ENCODE results near the gene TCF7L2. TPM values are rescaled to one million over a fixed set of nuclear protein-coding genes. Genes with fewer than 3 reads are reported as not detected.

Gene TCF7L2
- polyA plus RNA-seq, 1 experiment, result 11.3 TPM

GRCh38 chr10:112915590-112916572 lies 34.2 kb upstream of the TCF7L2 start:
- ChIA-PET CTCF (interaction anchor here (0.6 kb wide), 1 partner anchor 184 kb away, joined by 4 read pairs; no protein-coding TSS in a partner anchor), POLR2A (interaction anchor here (0.6 kb wide), 1 partner anchor 198 kb away, joined by 3 read pairs; no protein-coding TSS in a partner anchor)
- H3K27me3 ChIP-seq (ENCODE audit: control insufficient read depth, insufficient read depth, low read length), result no peaks in the 10 kb centered on the region
- H3K36me3 ChIP-seq (ENCODE audit: control insufficient read depth, insufficient read depth, low read length), result no peaks in the 10 kb centered on the region
- H3K4me3 ChIP-seq (ENCODE audit: low read depth, low read length), result no peak overlapping the region
- DNase-seq (ENCODE audit: low read depth), result no peak
- TF ChIP-seq, protein P1, sequence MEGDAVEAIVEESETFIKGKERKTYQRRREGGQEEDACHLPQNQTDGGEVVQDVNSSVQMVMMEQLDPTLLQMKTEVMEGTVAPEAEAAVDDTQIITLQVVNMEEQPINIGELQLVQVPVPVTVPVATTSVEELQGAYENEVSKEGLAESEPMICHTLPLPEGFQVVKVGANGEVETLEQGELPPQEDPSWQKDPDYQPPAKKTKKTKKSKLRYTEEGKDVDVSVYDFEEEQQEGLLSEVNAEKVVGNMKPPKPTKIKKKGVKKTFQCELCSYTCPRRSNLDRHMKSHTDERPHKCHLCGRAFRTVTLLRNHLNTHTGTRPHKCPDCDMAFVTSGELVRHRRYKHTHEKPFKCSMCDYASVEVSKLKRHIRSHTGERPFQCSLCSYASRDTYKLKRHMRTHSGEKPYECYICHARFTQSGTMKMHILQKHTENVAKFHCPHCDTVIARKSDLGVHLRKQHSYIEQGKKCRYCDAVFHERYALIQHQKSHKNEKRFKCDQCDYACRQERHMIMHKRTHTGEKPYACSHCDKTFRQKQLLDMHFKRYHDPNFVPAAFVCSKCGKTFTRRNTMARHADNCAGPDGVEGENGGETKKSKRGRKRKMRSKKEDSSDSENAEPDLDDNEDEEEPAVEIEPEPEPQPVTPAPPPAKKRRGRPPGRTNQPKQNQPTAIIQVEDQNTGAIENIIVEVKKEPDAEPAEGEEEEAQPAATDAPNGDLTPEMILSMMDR (IDR thresholded peaks at IDR 0.05; ENCODE audit: insufficient read depth, low read depth, low read length), result no peak

DNA sequence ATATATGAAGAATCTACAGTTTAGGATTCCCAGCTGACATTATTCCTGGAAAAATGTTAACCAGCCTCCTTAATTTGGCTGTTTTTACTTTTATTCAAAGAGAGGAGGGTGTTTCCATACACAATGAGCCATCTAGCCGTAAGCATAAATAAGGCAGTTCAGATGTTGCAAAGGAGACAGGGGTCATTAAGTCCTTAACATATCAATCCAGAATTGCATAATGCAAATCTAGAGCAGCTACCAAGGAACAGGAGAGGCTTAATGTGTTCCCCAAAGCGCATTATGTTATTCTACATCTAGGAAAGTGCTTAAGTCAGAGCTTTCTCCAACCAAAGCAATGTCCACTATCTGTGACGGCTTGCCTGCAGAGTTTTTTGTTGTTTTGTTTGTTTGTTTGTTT lies 32.4 kb upstream of the TCF7L2 start:
- TF ChIP-seq, protein P1 (IDR thresholded peaks at IDR 0.05; ENCODE audit: insufficient read depth, low read depth, low read length), result no peak
- Histone ChIP-seq H3K4me3 (ENCODE audit: low read depth, low read length) (no peak overlapping the region), H3K27me3 (ENCODE audit: control insufficient read depth, insufficient read depth, low read length) (no peaks in the 10 kb centered on the region), H3K36me3 (ENCODE audit: control insufficient read depth, insufficient read depth, low read length) (no peaks in the 10 kb centered on the region)
- POLR2A ChIA-PET, result no interaction called here
- DNase-seq (ENCODE audit: low read depth), result no peak
- CTCF ChIA-PET, result no interaction called here

- no peaks in the 10 kb centered on the region for H3K36me3 ChIP-seq (ENCODE audit: control insufficient read depth, insufficient read depth, low read length)
- TF ChIP-seq, protein P1 (IDR thresholded peaks at IDR 0.05; ENCODE audit: insufficient read depth, low read depth, low read length), result no peak
- CTCF ChIA-PET, result no interaction called here
- H3K4me3 ChIP-seq (ENCODE audit: low read depth, low read length), result no peak overlapping the region
- no peak for DNase-seq (ENCODE audit: low read depth)
- POLR2A ChIA-PET, result no interaction called here
- no peaks in the 10 kb centered on the region for H3K27me3 ChIP-seq (ENCODE audit: control insufficient read depth, insufficient read depth, low read length)
Observed at GRCh38 chr10:112918771-112919170, 31.3 kb upstream of the TCF7L2 start.

- POLR2A ChIA-PET, result no interaction called here
- Histone ChIP-seq H3K36me3 (ENCODE audit: control insufficient read depth, insufficient read depth, low read length) (no peaks in the 10 kb centered on the region), H3K27me3 (ENCODE audit: control insufficient read depth, insufficient read depth, low read length) (no peaks in the 10 kb centered on the region), H3K4me3 (ENCODE audit: low read depth, low read length) (no peak overlapping the region)
- TF ChIP-seq, protein P1 (IDR thresholded peaks at IDR 0.05; ENCODE audit: insufficient read depth, low read depth, low read length), result no peak
- peak; percentile 22 for DNase-seq (ENCODE audit: low read depth)
- CTCF ChIA-PET, result no interaction called here
Observed at GRCh38 chr10:112919721-112920120, 30.3 kb upstream of the TCF7L2 start.

DNA sequence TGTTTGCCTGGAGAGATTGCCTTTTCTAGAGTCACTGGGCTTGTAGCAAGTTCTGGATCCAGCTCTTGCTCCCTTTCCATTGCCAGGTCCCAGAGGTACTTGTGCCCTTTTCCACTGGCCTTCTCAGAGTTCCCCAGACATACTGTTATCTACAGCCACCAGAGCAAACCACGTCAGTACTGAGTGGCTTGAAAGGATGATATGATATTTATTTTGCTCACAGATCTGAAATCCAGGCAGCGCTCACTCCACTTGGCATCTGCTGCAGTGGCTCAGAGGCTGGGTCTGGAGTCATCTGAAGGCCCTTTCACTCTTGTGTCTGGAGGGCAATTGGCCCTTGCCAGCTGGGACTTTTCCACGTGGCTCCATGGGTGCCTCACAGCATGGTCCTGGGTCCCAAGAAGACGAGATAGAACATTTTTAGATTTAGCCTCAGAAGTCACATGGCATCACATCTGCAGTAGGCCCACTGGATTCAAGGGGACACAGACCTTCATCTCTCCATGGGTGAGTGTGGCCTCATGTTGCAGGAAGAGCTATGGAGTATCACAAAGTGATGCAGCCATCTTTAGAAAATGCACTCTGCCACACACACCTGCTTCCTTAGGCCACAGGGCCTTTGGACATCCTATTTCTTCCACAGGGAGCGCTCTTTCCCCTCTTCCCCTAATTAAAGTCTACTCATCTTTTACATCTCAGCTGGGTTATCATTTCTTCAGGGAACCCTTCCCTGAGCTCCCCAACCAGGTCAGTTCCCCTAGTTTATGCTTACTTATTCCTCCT lies 22.9 kb upstream of the TCF7L2 start:
- no peak for DNase-seq (ENCODE audit: low read depth)

More for the DNA sequence above, 22.9 kb upstream of the TCF7L2 start:
- Histone ChIP-seq H3K36me3 (ENCODE audit: control insufficient read depth, insufficient read depth, low read length) (no peaks in the 10 kb centered on the region), H3K4me3 (ENCODE audit: low read depth, low read length) (no peak overlapping the region), H3K27me3 (ENCODE audit: control insufficient read depth, insufficient read depth, low read length) (no peaks in the 10 kb centered on the region)
- ChIA-PET CTCF (interaction anchor here (0.6 kb wide), 1 partner anchor 10 kb away, joined by 3 read pairs; no protein-coding TSS in a partner anchor), POLR2A (no interaction called here)
- TF ChIP-seq, protein P1 (IDR thresholded peaks at IDR 0.05; ENCODE audit: insufficient read depth, low read depth, low read length), result no peak
